ENCODE data around the gene AHSG. TPM values are rescaled to one million over a fixed set of nuclear protein-coding genes. Genes with fewer than 3 reads are reported as not detected.

The AHSG gene
- total RNA-seq, 1 experiment from 2014 or later = 0.24 TPM

DNA sequence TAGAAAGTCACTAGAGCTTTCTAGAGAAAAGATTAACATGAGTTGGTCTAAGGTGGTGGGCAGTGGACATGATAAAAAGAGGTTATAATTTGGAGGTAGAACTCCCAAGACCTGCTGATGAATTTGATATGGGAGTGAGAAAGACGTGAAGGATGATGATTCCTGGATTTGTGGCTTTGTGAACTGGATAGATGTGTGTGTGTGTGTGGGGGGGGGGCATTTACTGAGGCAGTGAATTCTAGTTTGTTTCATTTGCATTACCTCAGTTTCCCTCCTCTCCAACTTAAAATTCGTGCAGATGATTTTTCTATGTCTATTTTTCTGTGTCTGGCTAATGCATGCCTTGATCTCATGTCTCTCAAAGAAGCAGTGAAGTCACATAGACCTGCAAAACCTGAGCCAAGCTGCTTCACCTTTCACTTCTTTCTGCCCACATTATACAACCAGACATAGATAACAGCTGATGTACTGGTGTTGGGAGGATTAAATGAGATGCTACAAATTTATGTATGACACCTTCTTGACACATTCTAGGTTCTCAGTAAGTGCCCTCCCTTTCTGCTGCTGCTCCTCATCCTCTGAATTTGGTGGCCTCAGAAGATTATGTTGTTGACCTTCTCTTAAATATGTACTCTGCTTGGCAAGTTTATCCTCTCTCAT, 9.9 kb downstream of the AHSG start:
- Mint-ChIP-seq H3K9me3 (ENCODE audit: low read depth, unreplicated experiment) (no peaks in the 10 kb centered on the region), H3K27me3 (ENCODE audit: unreplicated experiment) (no peaks in the 10 kb centered on the region), H3K36me3 (ENCODE audit: insufficient read depth, unreplicated experiment) (no peaks in the 10 kb centered on the region), H3K4me1 (ENCODE audit: low read depth, unreplicated experiment) (peaks cover 7% of the 10 kb centered on the region), H3K27ac (ENCODE audit: unreplicated experiment) (no peak overlapping the region), H3K4me3 (ENCODE audit: low read depth, unreplicated experiment) (no peak overlapping the region)
- TF ChIP-seq, protein P1, sequence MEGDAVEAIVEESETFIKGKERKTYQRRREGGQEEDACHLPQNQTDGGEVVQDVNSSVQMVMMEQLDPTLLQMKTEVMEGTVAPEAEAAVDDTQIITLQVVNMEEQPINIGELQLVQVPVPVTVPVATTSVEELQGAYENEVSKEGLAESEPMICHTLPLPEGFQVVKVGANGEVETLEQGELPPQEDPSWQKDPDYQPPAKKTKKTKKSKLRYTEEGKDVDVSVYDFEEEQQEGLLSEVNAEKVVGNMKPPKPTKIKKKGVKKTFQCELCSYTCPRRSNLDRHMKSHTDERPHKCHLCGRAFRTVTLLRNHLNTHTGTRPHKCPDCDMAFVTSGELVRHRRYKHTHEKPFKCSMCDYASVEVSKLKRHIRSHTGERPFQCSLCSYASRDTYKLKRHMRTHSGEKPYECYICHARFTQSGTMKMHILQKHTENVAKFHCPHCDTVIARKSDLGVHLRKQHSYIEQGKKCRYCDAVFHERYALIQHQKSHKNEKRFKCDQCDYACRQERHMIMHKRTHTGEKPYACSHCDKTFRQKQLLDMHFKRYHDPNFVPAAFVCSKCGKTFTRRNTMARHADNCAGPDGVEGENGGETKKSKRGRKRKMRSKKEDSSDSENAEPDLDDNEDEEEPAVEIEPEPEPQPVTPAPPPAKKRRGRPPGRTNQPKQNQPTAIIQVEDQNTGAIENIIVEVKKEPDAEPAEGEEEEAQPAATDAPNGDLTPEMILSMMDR (IDR thresholded peaks at IDR 0.05; ENCODE audit: unreplicated experiment) = no peak
- intact Hi-C loops (cut with micrococcal nuclease; ENCODE audit: unreplicated experiment) = no loop called here
- DNase-seq = no peak
- CTCF ChIA-PET = no interaction called here
- BruUV-seq (replicated peaks) = no TSS peak

DNA sequence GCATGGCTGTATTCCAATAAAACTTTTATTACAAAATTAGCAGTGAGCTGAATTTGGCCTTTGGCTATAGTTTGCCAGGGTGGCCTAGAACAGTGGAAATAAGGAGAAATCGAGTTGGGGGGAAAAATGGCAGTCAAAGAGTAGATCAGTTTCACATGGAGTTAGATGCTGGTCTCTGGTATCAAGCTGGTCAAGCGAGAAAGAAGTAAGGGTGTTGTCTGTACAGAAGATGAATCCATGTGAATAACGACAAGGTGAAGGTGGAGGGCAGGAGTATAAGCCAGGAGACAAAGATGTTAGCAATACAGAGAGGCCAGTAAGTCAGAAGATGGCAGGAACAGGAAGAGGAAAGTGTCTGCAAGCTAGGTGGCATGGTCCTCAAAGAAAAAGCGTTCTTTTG, 11.7 kb downstream of the AHSG start:
- CTCF ChIA-PET = interaction anchor here (1.5 kb wide), 1 partner anchor 8 kb away, joined by 5 read pairs; no protein-coding TSS in a partner anchor
- intact Hi-C loops (cut with micrococcal nuclease; ENCODE audit: unreplicated experiment) = no loop called here
- Mint-ChIP-seq H3K36me3 (ENCODE audit: insufficient read depth, unreplicated experiment) (no peaks in the 10 kb centered on the region), H3K27me3 (ENCODE audit: unreplicated experiment) (no peaks in the 10 kb centered on the region), H3K4me1 (ENCODE audit: low read depth, unreplicated experiment) (peaks cover 6% of the 10 kb centered on the region), H3K27ac (ENCODE audit: unreplicated experiment) (no peak overlapping the region), H3K4me3 (ENCODE audit: low read depth, unreplicated experiment) (no peak overlapping the region), H3K9me3 (ENCODE audit: low read depth, unreplicated experiment) (no peaks in the 10 kb centered on the region)
- BruUV-seq (replicated peaks) = no TSS peak
- TF ChIP-seq, protein P1 (IDR thresholded peaks at IDR 0.05; ENCODE audit: unreplicated experiment) = no peak
- no peak for DNase-seq

DNA sequence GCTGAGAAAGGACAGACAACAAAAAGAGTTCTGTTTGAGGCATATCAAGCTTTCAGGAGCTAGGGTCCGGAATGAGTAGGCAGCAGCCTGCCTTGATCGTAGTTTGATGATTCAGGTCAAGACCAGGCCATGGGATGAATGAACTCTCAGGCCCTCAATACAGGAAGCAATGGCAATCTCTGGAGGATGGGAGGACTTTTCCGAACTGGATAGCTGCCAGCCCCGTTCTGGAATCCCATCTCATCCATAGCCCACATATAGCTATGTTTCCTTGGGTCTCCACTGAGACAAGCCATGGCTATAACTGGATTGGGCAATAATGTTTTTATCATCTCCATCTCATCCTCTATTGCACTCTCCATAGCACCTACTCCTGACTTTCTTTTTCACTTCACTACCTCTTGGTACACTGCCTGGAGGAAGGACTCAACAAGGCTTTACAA, 12.8 kb downstream of the AHSG start:
- DNase-seq = no peak
- no TSS peak for BruUV-seq (replicated peaks)
- H3K27ac Mint-ChIP-seq (ENCODE audit: unreplicated experiment) = no peak overlapping the region
- no peaks in the 10 kb centered on the region for H3K27me3 Mint-ChIP-seq (ENCODE audit: unreplicated experiment)
- H3K4me3 Mint-ChIP-seq (ENCODE audit: low read depth, unreplicated experiment) = no peak overlapping the region
- no peaks in the 10 kb centered on the region for H3K9me3 Mint-ChIP-seq (ENCODE audit: low read depth, unreplicated experiment)
- no peaks in the 10 kb centered on the region for H3K36me3 Mint-ChIP-seq (ENCODE audit: insufficient read depth, unreplicated experiment)
- intact Hi-C loops (cut with micrococcal nuclease; ENCODE audit: unreplicated experiment) = no loop called here
- TF ChIP-seq, protein P1 (IDR thresholded peaks at IDR 0.05; ENCODE audit: unreplicated experiment) = no peak
- CTCF ChIA-PET = interaction anchor here (1.5 kb wide), 1 partner anchor 9 kb away, joined by 5 read pairs; no protein-coding TSS in a partner anchor
- peaks cover 15% of the 10 kb centered on the region for H3K4me1 Mint-ChIP-seq (ENCODE audit: low read depth, unreplicated experiment)

DNA sequence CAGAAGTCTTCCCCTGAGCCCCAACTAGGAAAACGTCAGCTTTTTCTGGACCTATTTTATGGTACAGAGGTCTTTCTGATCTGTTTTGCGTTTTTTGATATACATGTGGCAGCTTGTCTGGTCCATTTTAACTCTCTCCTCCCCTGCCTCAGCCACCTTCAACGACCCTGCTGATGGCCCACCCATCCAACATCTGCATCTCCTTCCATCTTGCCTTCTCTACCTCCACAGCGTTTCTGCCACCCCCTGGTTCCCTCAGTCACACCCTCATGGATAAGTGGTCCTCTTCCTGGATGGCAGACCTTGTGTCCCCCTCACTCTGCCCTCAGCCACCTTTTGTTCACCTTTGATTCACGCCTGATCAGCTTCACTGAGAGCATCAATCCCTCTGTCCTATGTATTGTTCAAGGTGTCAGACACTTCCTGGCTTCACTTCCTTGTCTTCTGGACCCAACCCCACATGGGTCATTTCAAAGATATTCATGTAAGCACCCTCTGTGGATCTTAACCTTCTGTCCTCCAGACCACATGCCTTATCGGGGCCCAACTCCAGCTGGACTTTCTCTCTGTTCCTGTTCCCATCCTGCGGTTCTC, 13.5 kb downstream of the AHSG start:
- no peaks in the 10 kb centered on the region for H3K27me3 Mint-ChIP-seq (ENCODE audit: unreplicated experiment)
- no peak for DNase-seq
- no peaks in the 10 kb centered on the region for H3K9me3 Mint-ChIP-seq (ENCODE audit: low read depth, unreplicated experiment)
- no TSS peak for BruUV-seq (replicated peaks)
- intact Hi-C loops (cut with micrococcal nuclease; ENCODE audit: unreplicated experiment) = no loop called here
- TF ChIP-seq, protein P1 (IDR thresholded peaks at IDR 0.05; ENCODE audit: unreplicated experiment) = no peak
- H3K36me3 Mint-ChIP-seq (ENCODE audit: insufficient read depth, unreplicated experiment) = no peaks in the 10 kb centered on the region
- no peak overlapping the region for H3K27ac Mint-ChIP-seq (ENCODE audit: unreplicated experiment)
- H3K4me1 Mint-ChIP-seq (ENCODE audit: low read depth, unreplicated experiment) = peaks cover 22% of the 10 kb centered on the region
- no peak overlapping the region for H3K4me3 Mint-ChIP-seq (ENCODE audit: low read depth, unreplicated experiment)
- CTCF ChIA-PET = interaction anchor here (0.7 to 1.5 kb wide), 2 partner anchors 10 kb away, joined by 3 to 5 read pairs; no protein-coding TSS in a partner anchor

Measured in Calu3 (cell line).